ENCODE measurements around the gene NEUROG1. TPM values are rescaled to one million over a fixed set of nuclear protein-coding genes. Genes with fewer than 3 reads are reported as not detected.

Gene NEUROG1
- total and polyA plus RNA-seq, 10 of the 15 experiments (the other 5 are each of a cell fraction or from before 2014, with no cell fraction given): not detected

- TF ChIP-seq CBFB (IDR thresholded peaks at IDR 0.05; ENCODE audit: low read depth) (no peak), STAT3 (IDR thresholded peaks at IDR 0.05; ENCODE audit: low read depth, low read length) (no peak)
Observed at GRCh38 chr5:135546101-135546500, 10.3 kb upstream of the NEUROG1 start (continued).

GRCh38 chr5:135545099-135545498 is 9.3 kb upstream of the NEUROG1 start:
- TF ChIP-seq MAX (IDR thresholded peaks at IDR 0.05; ENCODE audit: low read depth, low read length): no peak
- no peak for TF ChIP-seq ZNF207 (IDR thresholded peaks at IDR 0.05; ENCODE audit: borderline replicate concordance)
- no peak for TF ChIP-seq USF2 (IDR thresholded peaks at IDR 0.05; ENCODE audit: borderline replicate concordance, low read depth, low read length)
- TF ChIP-seq MEF2A (IDR thresholded peaks at IDR 0.05; ENCODE audit: insufficient read depth, low read depth, low read length): no peak
- no peak for TF ChIP-seq CTCF (IDR thresholded peaks at IDR 0.05 in 2 of 3, conservative IDR thresholded peaks at IDR 0.05 in 1 of 3; ENCODE audit: control insufficient read depth in 2 of 3, extremely low read depth in 1 of 3, insufficient read depth in 1 of 3, low read depth in 3 of 3, low read length in 3 of 3)
- TF ChIP-seq NBN (IDR thresholded peaks at IDR 0.05): no peak
- TF ChIP-seq MYC (IDR thresholded peaks at IDR 0.05; ENCODE audit: insufficient read depth, insufficient read length, insufficient replicate concordance, low read length, severe bottlenecking): no peak
- no peak for TF ChIP-seq CBFB (IDR thresholded peaks at IDR 0.05; ENCODE audit: low read depth)
- TF ChIP-seq RAD51 (IDR thresholded peaks at IDR 0.05): no peak
- no peak for TF ChIP-seq MTA3 (IDR thresholded peaks at IDR 0.05; ENCODE audit: borderline replicate concordance, low read length)
- no peak for TF ChIP-seq NFIC (IDR thresholded peaks at IDR 0.05; ENCODE audit: low read depth, low read length)
- TF ChIP-seq TCF3 (IDR thresholded peaks at IDR 0.05; ENCODE audit: borderline replicate concordance, insufficient read depth, low read depth, low read length): no peak
- TF ChIP-seq RELA (IDR thresholded peaks at IDR 0.05; ENCODE audit: borderline replicate concordance, partially characterized antibody): no peak
- TF ChIP-seq FOXM1 (IDR thresholded peaks at IDR 0.05; ENCODE audit: low read depth, low read length): no peak
- TF ChIP-seq HDGF (IDR thresholded peaks at IDR 0.05): no peak
- no peak for TF ChIP-seq E4F1 (IDR thresholded peaks at IDR 0.05; ENCODE audit: borderline replicate concordance, partially characterized antibody)
- no peaks in the 10 kb centered on the region for H3K36me3 ChIP-seq (ENCODE audit: control insufficient read depth in 2 of 2, insufficient read depth in 2 of 2, low read length in 1 of 2)
- DNase-seq (ENCODE audit: low read depth, low spot score) (no peak), FAIRE-seq (no peak), ATAC-seq (no peak)
- H3K79me2 ChIP-seq (ENCODE audit: control insufficient read depth, insufficient read depth, low read length): no peaks in the 10 kb centered on the region
- no peak overlapping the region for H2AFZ ChIP-seq (ENCODE audit: control insufficient read depth, low read depth, low read length)
- peaks cover 6 to 15% of the 10 kb centered on the region in 2 experiments for H3K27me3 ChIP-seq (replicated peaks in 1 of 2; ENCODE audit: control insufficient read depth in 2 of 2, insufficient read depth in 2 of 2, low read length in 1 of 2)
- no peak overlapping the region for H3K27ac ChIP-seq (ENCODE audit: control insufficient read depth, insufficient read depth)
- ChIA-PET CTCF (no interaction called here), RAD21 (ENCODE audit: unreplicated experiment) (no interaction called here), POLR2A (no interaction called here), SMC1A (ENCODE audit: uncharacterized antibody, unreplicated experiment) (no interaction called here)
- no peak overlapping the region for H3K4me3 ChIP-seq
- H4K20me1 ChIP-seq (ENCODE audit: control insufficient read depth, insufficient read depth): no peaks in the 10 kb centered on the region
- H3K9ac ChIP-seq (ENCODE audit: control insufficient read depth, insufficient read depth, low read length): no peak overlapping the region
- H3K9me3 ChIP-seq (replicated peaks; ENCODE audit: control insufficient read depth, insufficient read depth, low read length): no peaks in the 10 kb centered on the region; the same call in 2 of the 3 replicates
- in situ Hi-C loops (cut with MboI) (no loop called here), intact Hi-C loops (cut with micrococcal nuclease; ENCODE audit: unreplicated experiment) (no loop called here)
- H3K4me1 ChIP-seq (ENCODE audit: control insufficient read depth, insufficient read depth, low read length): peaks cover 8% of the 10 kb centered on the region
- WGBS (ENCODE audit: insufficient coverage, insufficient replicate concordance, low lambda C conversion rate, missing lambda C conversion rate): 61% methylated on average over 17 of the region's 17 CpGs
- H3K4me2 ChIP-seq (ENCODE audit: control insufficient read depth, insufficient read depth): no peak overlapping the region
- no TSS peak for BruUV-seq (replicated peaks)

All from GM12878 (cell line).